HL-60 (cell line): ENCODE measurements around the gene PANX1.

Experiments
- GABPA ChIP-seq: IDR thresholded peaks from 2 replicates; pipeline ENCODE4 v1.6.1; 2012; ENCODE audit warnings: low read depth
- POLR2AphosphoS5 ChIP-seq: IDR thresholded peaks from 2 replicates; pipeline ENCODE4 v1.6.1; 2012; ENCODE audit warnings: low read depth
- TF ChIP-seq, protein P1 (sequence below): IDR thresholded peaks from one replicate; pipeline ENCODE4 v1.5.1; 2011; ENCODE audit warnings: low read length, control low read depth, inconsistent platforms; ENCODE audit not compliant: insufficient read depth

DNA sequence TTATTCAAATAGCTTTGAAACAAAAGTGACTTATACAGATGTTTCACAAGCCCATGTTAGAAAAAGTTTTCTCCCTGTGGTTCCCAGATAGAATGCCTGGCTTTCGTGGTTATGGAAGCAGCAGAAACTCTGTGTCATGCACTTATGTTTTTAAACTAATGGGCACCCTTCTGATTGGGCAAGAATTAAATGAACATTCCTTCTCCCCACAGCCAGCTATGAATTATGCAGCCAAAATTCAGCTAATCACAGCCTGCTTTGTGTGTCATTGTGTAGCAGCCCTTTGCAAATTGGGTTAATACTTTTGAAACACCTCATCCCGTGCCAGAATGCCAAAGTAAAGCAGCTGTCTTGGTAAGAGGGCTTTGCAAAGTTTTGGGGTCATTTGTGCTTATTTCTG is 46.9 kb downstream of the PANX1 start:
- TF ChIP-seq, protein P1, sequence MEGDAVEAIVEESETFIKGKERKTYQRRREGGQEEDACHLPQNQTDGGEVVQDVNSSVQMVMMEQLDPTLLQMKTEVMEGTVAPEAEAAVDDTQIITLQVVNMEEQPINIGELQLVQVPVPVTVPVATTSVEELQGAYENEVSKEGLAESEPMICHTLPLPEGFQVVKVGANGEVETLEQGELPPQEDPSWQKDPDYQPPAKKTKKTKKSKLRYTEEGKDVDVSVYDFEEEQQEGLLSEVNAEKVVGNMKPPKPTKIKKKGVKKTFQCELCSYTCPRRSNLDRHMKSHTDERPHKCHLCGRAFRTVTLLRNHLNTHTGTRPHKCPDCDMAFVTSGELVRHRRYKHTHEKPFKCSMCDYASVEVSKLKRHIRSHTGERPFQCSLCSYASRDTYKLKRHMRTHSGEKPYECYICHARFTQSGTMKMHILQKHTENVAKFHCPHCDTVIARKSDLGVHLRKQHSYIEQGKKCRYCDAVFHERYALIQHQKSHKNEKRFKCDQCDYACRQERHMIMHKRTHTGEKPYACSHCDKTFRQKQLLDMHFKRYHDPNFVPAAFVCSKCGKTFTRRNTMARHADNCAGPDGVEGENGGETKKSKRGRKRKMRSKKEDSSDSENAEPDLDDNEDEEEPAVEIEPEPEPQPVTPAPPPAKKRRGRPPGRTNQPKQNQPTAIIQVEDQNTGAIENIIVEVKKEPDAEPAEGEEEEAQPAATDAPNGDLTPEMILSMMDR = no peak
- no peak for TF ChIP-seq POLR2AphosphoS5
- TF ChIP-seq GABPA = no peak
